GM12878 (cell line): ENCODE results near the gene ABCC9. TPM values are rescaled to one million over a fixed set of nuclear protein-coding genes. Genes with fewer than 3 reads are reported as not detected.

Experiments
- MEF2A ChIP-seq: IDR thresholded peaks from 2 replicates; pipeline ENCODE4 v1.6.1; 2011; ENCODE audit warnings: low read depth, mild to moderate bottlenecking, low read length, moderate library complexity; ENCODE audit not compliant: insufficient read depth
- ZNF622 ChIP-seq: fragments of 450-650 bp; IDR thresholded peaks from 2 replicates; pipeline ENCODE4 v1.6.1; 2017; ENCODE audit warnings: mild to moderate bottlenecking, inconsistent platforms
- polyA plus RNA-seq, 11 experiments: library from polyadenylated mRNA; depleted of rRNA in 4 of 11; unstranded in 6 of 11; stranded (reverse) in 5 of 11; fragments of >200 nt; fragmentation: Nextera tagmentation in 4 of 11; fragmentation: Illumina TruSeq in 1 of 11; extraction: Ambion mirVana in 4 of 11; extraction: Trizol in 1 of 11; gene quantifications; 1 replicate in 1 of 11; 2 replicates in 10 of 11; pipeline versions ENCODE4 v1.2.1 to v1.2.3, GENCODE V29; 2011 to 2016; ENCODE audit warnings: inconsistent platforms in 2 of 11, missing spikeins in 2 of 11, low read depth in 1 of 11
- small RNA-seq: library from RNA; depleted of rRNA; stranded (forward); fragments of <200 nt; gene quantifications from one replicate; pipeline ENCODE3, GENCODE V24; 2014
- total RNA-seq, 4 experiments: library from RNA; depleted of rRNA in 3 of 4; stranded (reverse); fragments of >200 nt in 3 of 4; fragmentation: Illumina TruSeq in 1 of 4; extraction: Trizol in 1 of 4; gene quantifications; 2 replicates each; pipeline versions ENCODE4 v1.2.1 to v1.2.3, GENCODE V29; 2013 to 2021

The ABCC9 gene
- total and polyA plus RNA-seq, 10 of the 15 experiments (the other 5 are each of a cell fraction or from before 2014, with no cell fraction given), result under 0.01 to 0.10 (median 0.04) TPM; not detected in 2

DNA sequence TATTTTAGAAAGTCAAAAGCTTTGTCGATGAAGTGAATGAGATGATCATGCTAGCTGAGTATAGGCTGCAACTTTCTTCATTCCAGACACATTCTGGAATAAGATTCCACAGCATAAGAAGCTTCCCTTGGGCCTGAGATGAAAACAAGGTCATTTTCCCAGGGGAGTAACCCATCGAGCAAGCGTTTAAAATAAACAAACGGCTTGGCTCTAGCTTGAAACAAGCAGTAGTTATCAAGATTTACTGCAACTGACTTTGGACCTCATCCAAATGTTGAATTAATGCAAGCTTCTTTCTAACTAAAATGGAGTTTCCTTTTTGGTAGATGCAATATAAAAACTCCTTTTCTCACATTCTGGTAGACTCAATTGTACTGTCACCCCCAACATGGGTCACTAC lies 189.7 kb downstream of the ABCC9 start (continued):
- TF ChIP-seq MEF2A (no peak), ZNF622 (no peak)

Small RNA genes lying within 50 kb of the gene (small RNA-seq; reads per million reads assigned to genes)
- gene AC008250.2, result not detected

Other genes with a start within 250 kb of the ABCC9 start
- not detected in 2 replicates for gene KCNJ8, start 166.7 kb downstream of the ABCC9 start, total RNA-seq (2014; rRNA removed)
- not detected in 2 replicates for gene KCNJ8, start 166.7 kb downstream of the ABCC9 start, total RNA-seq (2014; rRNA removed; fragmentation: Illumina TruSeq; extraction: Trizol)
- not detected in 2 replicates for gene KCNJ8, start 166.7 kb downstream of the ABCC9 start, total RNA-seq (2021)
- not detected in 2 replicates for gene KCNJ8, start 166.7 kb downstream of the ABCC9 start, polyA plus RNA-seq (2011; rRNA removed)
- gene KCNJ8, start 166.7 kb downstream of the ABCC9 start, polyA plus RNA-seq (2014; fragmentation: Illumina TruSeq; extraction: Trizol), result not detected in 2 replicates
- gene KCNJ8, start 166.7 kb downstream of the ABCC9 start, polyA plus RNA-seq (2014; fragmentation: Nextera tagmentation; extraction: Ambion mirVana), result not detected
- not detected in 2 replicates for gene KCNJ8, start 166.7 kb downstream of the ABCC9 start, polyA plus RNA-seq (2014; rRNA removed)
- not detected for gene KCNJ8, start 166.7 kb downstream of the ABCC9 start, polyA plus RNA-seq (2016; fragmentation: Nextera tagmentation; extraction: Ambion mirVana)
- gene CMAS, start 104.8 kb upstream of the ABCC9 start, total RNA-seq (2014; rRNA removed), result 24.2 and 28.5 TPM in 2 replicates
- gene CMAS, start 104.8 kb upstream of the ABCC9 start, total RNA-seq (2014; rRNA removed; fragmentation: Illumina TruSeq; extraction: Trizol), result 26.7 TPM in 2 replicates
- 31.4 and 34.6 TPM in 2 replicates for gene CMAS, start 104.8 kb upstream of the ABCC9 start, total RNA-seq (2021)
- gene CMAS, start 104.8 kb upstream of the ABCC9 start, polyA plus RNA-seq (2011; rRNA removed), result 30.3 and 43.4 TPM in 2 replicates
- gene CMAS, start 104.8 kb upstream of the ABCC9 start, polyA plus RNA-seq (2014; fragmentation: Illumina TruSeq; extraction: Trizol), result 31.6 and 42.0 TPM in 2 replicates
- 10 to 100 TPM; 12.9 to 25.7 TPM for gene CMAS, start 104.8 kb upstream of the ABCC9 start, polyA plus RNA-seq (2014; fragmentation: Nextera tagmentation; extraction: Ambion mirVana)
- 37.6 and 41.4 TPM in 2 replicates for gene CMAS, start 104.8 kb upstream of the ABCC9 start, polyA plus RNA-seq (2014; rRNA removed)
- 10 to 100 TPM; 65.0 to 73.2 TPM for gene CMAS, start 104.8 kb upstream of the ABCC9 start, polyA plus RNA-seq (2016; fragmentation: Nextera tagmentation; extraction: Ambion mirVana)